Right kidney (tissue), 1 donor: ENCODE results near the gene TFDP2.
"Not testable (repeated sequence)": the region's sequence is repeated elsewhere in the genome, so short reads cannot be mapped to it uniquely, and the experiment has no call there.

Experiments
- DNase-seq: peaks from one replicate; pipeline ENCODE4 v3.0.0-alpha.2; 2016

The TFDP2 gene

DNA sequence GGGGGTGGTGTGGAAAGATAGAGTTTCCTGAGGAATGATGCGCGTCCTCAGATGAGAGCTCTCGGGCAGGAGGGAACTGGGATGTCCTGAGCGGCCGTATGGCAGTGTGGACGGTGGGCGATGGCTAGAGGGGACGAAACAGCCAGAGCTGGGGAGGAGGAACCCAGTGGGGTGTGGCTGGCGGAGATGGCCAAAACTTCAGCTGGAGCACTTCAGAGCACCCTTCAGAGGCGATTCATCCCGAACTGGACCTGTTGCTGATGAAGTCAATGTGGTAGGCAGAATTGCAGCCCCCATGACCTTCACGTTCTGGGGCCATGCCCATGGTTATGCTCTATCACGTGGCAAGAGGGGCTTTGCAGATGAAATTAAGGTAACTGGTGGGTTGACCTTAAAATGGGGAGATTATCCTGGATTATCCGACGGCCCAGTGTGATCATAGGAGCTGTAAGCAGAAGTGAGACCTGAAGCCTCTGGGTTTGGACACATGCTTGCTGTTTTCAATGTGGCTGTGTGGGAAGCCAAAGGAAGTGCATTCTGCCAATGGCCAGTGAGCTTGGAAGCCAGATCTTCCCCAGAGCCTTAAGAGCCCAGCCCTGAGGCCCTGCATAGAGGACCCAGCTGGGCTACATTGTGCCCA, 220.6 kb downstream of the TFDP2 start:
- no peak for DNase-seq

DNA sequence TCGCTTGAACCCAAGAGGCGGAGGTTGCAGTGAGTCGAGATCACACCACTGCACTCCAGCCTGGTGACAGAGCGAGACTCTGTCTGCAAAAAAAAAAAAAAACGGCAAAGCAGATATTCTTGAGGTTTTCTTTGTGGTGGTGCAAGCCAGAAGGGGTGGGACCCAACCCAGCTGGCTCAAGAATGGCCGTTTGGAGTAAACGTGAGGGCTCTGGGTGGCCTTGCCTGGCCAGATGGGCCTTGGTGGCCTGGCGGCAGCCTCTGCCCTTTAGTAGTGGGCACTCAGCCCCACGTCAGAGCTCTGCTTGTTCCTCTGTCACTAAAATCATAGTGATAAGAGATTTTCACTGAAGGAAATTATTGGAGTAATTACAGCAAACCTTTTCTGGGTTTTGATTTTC, 222.4 kb downstream of the TFDP2 start:
- no peak for DNase-seq

DNA sequence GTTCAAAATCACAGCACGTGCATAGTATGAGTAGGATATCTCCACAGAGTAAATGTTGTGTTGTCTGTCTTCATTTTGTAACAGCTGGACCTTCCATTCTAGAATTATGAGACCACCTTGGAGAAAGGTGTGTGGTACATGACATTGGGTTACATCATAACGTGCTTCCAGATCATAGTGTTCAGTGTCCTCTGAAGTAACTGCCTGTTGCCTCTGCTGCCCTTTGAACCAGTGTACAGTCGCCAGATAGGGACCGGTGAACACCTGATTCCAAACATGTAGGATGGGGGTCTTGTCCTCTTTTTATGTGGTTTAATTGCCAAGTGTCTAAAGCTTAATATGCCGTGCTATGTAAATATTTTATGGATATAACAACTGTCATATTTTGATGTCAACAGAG, 223.7 kb downstream of the TFDP2 start:
- not testable (repeated sequence) for DNase-seq

DNA sequence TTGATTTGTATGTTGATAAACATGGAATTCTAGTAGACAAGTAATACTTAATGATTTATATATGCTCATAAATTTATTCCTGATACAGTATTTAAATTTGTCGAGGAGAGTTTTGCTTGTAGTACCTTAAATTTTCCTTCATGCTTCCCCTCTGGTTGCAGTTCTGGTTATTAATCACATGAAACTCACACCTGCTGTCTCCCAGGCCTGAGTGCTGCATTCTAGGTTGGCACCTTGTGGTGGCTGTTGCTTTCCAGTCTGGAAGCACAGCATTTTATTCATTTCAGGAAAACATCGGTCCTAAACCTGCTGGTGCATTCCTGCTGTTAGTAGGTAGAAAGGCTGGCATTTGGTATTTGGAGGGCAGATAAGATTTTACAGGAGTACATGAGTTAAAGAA, 228.0 kb downstream of the TFDP2 start:
- no peak for DNase-seq

DNA sequence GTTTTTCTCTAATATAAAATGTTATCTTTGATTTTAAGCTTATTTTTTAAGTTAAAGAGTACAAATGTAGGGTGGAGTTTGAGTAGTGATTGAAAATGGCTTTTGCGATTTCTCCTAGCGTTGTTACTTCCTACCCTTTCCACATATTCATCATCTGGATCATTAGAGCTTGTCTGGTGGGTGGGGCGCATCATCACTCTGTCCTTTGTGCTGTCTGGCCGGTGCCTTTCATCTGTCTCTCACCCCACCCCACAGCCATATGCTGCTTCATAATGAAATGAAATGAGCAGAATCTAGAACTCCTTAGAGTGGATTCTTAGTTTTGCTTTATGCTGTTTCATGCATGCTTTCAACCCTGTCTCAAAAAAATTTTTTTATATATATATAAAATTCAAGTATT, 228.6 kb downstream of the TFDP2 start:
- DNase-seq = no peak

DNA sequence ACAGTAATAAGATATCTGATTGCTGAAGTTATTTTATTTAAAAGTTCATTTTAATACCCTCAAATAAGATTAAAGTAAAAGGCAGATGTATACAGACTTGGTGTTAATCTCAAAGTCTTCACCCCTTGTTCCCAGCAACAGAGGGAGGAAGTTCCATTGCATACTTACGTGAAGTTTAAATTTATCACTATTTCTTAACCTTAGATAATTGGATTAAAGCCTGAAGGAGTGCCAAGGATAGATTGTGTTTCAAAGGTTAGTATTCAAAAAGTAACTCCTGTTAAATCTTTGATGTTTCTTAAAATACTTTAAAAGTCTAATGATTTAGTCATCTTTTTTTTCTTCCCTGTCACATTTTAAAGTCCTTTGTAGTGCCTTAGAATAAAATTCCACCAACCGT, 233.6 kb downstream of the TFDP2 start:
- no peak for DNase-seq

DNA sequence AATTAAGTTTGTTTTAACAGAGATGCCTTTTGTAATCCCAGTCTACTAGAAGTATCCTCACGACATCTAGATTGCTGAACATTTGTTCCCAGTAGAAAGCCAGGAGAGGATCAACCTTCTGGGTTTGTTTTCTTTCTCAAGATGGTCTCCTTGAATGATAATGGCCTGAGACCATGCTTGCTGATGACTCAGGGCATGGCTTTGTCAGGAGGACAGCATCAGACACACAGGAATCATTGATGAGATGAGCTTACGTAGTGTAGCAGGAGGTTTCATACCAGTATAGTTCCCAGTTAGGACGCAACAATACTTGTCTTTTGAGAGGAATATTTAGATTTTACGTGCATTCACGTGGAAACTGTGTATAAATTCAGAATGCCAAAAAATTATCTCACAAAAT, 234.3 kb downstream of the TFDP2 start:
- no peak for DNase-seq

DNA sequence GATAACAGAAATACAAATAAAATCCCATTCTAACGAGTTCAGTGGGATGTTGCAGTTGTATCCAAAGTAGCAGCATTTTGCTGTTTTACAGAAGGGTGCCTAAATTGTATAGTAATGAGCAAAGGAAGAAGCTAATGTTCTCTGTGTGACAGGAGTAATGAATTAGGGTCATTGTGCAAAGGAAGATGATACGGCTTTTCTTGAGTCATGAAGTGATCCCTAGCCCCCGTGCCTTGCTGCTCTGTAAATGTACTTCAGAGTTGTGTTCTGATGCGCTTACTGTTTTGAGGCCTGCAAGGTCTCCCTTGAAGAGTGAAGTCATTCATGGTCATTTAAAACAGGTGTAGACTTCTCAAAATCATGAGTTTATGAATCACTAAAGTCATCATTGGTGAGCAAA, 235.0 kb downstream of the TFDP2 start:
- no peak for DNase-seq

DNA sequence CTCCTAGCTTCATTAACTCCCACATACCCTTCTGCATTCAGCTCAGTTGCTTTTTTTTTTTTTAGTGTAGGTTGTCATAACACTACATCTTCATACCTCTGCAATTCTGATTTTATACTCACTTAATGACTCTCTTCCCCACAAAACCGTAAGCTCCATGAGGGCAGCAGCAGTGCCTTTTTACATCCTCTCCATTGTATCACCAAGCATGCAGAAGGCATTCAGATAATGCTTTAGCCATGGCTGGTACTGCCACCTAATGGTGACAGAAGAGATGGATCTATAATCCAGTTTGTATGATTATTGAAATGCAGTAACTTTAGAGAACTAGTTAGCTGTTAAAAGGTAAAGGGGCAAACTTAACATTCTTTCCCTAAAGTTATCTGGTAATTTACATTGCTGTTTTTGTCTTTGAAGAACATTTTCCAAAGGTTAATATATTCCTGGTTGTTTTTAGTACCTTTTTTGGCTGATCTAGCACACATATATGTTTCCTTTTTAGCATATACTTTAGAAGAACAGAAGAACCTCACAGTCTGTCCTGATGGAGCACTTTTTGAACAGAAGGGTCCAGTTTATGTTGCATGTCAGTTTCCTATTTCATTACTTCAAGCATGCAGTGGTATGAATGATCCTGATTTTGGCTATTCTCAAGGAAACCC, 236.1 kb downstream of the TFDP2 start:
- no peak for DNase-seq

DNA sequence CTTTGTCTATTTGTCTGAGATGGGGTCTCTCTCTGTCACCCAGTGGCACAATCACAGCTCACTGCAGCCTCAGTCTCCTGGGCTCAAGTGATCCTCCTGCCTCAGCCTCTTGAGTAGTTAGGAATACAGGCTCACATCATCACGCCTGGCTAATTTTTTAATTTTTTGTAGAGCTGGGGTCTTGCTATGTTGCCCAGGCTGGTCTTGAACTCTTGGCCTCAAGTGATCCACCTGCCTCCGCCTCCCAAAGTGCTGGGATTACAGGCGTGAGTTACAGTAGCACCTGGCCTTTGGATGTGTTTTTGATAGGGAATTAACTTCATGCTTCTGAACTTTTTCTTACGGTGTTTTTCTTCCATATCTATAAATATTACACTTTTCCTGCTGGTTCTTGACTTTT, 239.4 kb downstream of the TFDP2 start:
- DNase-seq = not testable (repeated sequence)

DNA sequence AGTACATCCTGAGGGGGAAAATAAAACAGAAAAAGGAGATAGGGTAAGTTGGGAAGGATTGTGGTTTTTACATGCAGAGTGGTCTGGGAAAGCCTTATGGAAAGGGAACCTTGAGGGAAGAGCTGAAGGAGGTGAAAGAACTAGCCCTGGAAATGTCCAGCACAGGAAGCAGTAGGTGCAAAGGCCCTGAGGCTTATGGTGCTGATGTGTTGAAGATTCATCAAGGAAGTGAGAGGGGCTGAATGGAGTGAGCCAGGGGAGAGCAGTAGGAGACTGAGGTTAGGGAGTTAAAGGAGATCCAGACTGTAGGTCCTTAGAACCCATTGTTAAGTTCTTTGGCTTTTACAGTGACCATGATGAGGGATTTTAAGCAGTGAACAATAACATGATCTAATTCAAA, 239.9 kb downstream of the TFDP2 start:
- no peak for DNase-seq

DNA sequence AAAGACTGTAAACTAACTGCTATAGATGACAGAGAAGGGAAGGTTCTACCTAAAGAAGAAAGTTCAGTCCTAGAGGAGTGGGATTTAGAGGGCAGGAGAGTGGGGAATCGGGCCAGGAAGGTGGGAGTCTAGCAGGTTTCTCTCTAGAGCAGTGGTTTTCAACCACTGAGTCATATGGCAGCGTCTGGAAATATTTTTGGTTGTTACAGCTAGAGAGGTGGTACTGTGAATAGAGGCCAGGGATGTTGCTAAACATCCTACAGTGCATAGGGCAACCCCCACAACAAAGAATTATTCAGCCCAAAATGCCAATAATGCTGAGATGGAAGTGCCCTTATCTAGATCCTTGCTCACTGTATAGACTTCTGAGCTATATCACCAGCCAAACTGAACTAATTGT, 244.2 kb downstream of the TFDP2 start:
- DNase-seq = no peak

DNA sequence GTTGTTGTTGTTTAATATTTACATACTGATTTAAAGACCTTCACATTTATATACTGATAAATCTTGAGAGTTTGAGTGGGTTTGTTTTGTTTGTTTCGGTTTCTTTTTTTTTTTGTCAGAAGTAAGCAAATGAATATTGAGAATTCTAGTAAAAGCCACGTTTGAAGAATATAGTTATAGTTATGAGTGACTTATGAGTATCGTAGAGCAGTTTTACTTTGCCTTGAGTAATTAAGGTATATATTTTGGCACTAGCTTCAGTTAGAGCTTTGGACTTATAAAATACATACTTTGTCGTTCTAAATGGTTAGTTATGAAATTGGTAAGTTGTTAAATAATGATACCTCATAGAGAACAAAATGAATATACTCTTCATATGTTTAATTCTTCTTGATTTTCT, 245.1 kb downstream of the TFDP2 start:
- DNase-seq = no peak

DNA sequence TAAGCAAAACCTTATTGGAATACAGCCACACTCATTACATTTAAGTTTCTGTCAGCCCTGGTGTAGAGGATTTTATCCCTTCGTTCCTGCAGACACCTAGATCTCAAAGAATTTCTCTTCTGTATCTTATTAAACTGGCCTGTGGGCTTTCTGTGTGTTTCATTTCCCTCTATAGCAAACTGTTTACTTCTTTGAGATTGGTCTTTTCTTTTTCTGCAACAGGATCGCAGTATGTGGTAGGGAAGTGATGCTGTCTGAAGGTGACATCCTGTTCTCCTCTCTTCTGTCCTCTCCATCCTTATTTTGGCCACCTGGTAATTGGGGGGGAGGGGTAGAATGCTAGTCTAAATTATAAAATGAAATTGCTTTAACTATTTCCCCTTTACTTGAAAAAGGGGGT, 247.4 kb downstream of the TFDP2 start:
- DNase-seq = no peak

DNA sequence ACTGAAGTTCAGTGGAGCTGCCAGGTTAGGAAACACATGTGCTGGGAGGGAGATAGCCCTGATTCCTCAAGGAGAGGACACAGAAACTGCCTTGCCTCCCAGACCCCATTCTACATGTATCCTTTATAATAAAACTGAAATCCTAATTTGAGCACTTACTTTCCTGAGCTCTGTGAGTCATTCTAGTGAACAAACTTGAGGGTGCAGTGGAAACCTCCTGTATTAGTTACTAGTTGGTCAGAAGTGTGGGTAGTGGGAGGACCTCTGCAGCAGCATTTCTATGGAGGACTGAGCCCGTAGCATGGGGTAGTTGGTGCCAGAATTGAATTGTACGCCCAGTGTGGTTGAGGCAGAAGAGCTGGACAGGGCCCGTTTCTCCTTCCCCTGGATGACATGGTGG, 249.0 kb downstream of the TFDP2 start:
- no peak for DNase-seq

DNA sequence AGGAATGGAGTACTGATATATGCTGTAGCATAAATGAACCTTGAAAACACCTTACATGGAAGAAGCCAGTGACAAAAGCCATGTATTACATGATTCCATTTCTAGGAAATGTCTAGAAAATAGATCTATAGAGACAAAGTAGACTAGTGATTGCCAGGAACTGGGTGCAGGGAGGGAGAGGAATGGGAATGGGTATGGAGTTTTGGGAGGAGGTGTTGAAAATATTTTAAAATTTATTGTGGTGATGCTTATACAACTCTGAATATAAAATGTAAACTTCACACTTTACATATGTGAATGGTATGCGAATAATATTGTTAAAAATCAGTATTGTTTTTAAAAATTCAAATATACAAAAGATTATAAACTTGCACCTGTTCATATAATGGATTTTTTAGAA, 250.4 kb downstream of the TFDP2 start:
- DNase-seq = no peak

DNA sequence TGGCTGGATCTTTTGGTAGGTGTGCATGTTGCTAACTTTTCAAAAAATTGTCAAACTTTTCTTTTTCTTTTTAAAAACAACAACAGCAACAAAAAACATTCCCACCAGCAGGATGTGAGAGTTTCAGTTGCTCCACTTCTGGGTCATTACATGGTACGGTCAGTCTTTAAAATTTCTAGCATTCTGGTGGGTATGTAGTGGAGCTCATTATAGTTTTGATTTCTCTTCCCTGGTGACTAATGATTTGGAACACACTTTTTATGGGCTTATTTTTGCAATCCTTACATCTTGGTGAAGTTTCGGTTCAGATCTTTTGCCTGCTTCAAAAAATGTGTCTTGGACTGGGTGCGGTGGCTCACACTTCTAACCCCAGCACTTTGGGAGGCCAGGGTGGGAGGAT, 253.6 kb downstream of the TFDP2 start:
- no peak for DNase-seq

DNA sequence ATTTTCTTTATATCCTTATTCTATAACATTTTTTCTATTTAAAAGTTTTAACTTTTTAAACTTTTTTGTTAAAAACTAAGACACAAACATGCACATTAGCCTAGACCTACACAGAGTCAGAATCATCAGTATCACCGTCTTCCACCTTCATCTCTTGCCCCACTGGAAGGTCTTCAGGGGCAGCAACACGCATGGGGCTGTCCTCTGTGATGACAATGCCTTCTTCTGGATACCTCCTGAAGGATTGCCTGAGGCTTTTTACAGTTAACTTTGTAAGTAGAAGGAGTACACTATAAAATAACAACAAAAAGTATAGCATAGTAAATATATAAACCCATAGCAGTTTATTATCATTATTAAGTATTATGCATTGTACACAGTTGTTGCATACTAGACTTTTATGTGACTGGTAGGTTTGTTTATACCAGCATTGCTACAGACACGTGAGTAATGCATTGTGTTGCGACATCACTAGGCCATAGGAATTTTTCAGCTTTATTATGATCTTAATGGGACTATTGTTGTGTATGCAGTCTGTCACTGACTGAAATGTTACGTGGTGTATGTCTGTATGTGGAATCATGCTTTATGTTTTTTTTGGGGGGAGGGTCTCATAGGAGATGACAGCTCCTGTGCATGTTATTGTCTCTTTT, 254.7 kb downstream of the TFDP2 start:
- no peak for DNase-seq
